Erythroblast (primary cell): ENCODE data around the gene PPP2R3B.

Experiments used
- GATA1 ChIP-seq: IDR thresholded peaks from 2 replicates; pipeline ENCODE4 v1.6.1; 2011; ENCODE audit warnings: low read depth, mild to moderate bottlenecking, control low read depth, low read length, moderate library complexity
- POLR2A ChIP-seq: IDR thresholded peaks from 2 replicates; pipeline ENCODE4 v1.6.1; 2011; ENCODE audit warnings: mild to moderate bottlenecking, low read length

DNA sequence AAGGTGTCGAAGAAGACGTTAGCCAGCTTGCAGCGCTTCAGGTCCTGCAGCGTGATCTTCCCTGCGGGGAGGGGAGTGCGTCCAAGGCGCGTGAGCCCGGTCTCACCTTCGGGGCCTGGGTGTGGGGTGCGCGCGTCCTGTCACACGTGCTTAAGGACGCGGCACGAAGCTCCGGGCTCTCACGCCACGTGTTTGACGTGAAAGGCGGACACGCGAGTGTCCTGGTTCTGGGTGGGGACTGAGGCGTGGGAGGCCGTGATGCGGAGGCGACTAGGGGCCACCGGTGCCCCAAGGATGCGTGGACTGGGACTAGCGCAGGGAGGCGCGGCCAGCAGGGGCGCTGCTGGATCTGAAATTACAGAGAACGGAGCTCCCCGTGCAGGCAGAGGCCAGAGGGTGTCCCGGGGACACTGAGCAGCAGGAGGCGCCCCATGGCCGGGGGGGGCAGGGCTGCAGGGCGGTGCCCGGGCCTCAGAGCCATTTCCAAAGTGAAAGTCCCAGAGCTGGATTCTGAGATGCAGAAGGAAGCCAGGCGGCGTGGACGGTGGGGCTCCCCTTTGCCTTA is 47.8 kb downstream of the PPP2R3B start:
- TF ChIP-seq POLR2A, result no peak
- TF ChIP-seq GATA1, result no peak
